HEK293 (cell line): Measurements from ENCODE around the gene OR13G1.

ENCODE experiments used
- CTCF ChIP-seq: fragments of 450-650 bp; formaldehyde crosslinking; IDR thresholded peaks from 2 replicates; pipeline ENCODE4 v1.5.1; 2016; ENCODE audit warnings: missing biosample characterization, missing genetic modification characterization
- EGR2 ChIP-seq: fragments of 450-650 bp; formaldehyde crosslinking; IDR thresholded peaks from 2 replicates; pipeline ENCODE4 v1.5.1; 2016; ENCODE audit warnings: low read depth, missing biosample characterization, missing genetic modification characterization
- HOXC10 ChIP-seq: sonication (generic); formaldehyde crosslinking; IDR thresholded peaks from 2 replicates; pipeline ENCODE4 v1.8.1; 2023; ENCODE audit warnings: mild to moderate bottlenecking, missing genetic modification reagents
- MEIS1 ChIP-seq: sonication (generic); formaldehyde crosslinking; IDR thresholded peaks from 2 replicates; pipeline ENCODE4 v1.8.1; 2022; ENCODE audit warnings: missing genetic modification reagents, mild to moderate bottlenecking, borderline replicate concordance
- ZNF112 ChIP-seq: fragments of 450-650 bp; formaldehyde crosslinking; IDR thresholded peaks from 2 replicates; pipeline ENCODE4 v1.5.0; 2017; ENCODE audit warnings: missing biosample characterization, missing genetic modification characterization
- ZNF146 ChIP-seq: fragments of 450-650 bp; formaldehyde crosslinking; IDR thresholded peaks from 2 replicates; pipeline ENCODE4 v1.5.1; 2016; ENCODE audit warnings: missing biosample characterization, missing genetic modification characterization
- ZNF221 ChIP-seq: fragments of 450-650 bp; formaldehyde crosslinking; IDR thresholded peaks from 2 replicates; pipeline ENCODE4 v1.5.1; 2017; ENCODE audit warnings: missing biosample characterization, missing genetic modification characterization, borderline replicate concordance
- ZNF341 ChIP-seq: fragments of 450-650 bp; formaldehyde crosslinking; IDR thresholded peaks from 2 replicates; pipeline ENCODE4; 2016; ENCODE audit warnings: low read depth, missing biosample characterization, missing genetic modification characterization
- ZNF350 ChIP-seq: fragments of 450-650 bp; formaldehyde crosslinking; IDR thresholded peaks from 2 replicates; pipeline ENCODE4 v1.5.0; 2017; ENCODE audit warnings: missing biosample characterization, mild to moderate bottlenecking, missing genetic modification characterization
- ZNF585B ChIP-seq: fragments of 450-650 bp; formaldehyde crosslinking; IDR thresholded peaks from 2 replicates; pipeline ENCODE4 v1.5.1; 2016; ENCODE audit warnings: missing biosample characterization, missing genetic modification characterization
- ZNF660 ChIP-seq: fragments of 450-650 bp; IDR thresholded peaks from 2 replicates; pipeline ENCODE4 v1.5.1; 2018; ENCODE audit warnings: missing biosample characterization, mild to moderate bottlenecking, missing genetic modification characterization
- ZNF670 ChIP-seq: fragments of 450-650 bp; formaldehyde crosslinking; IDR thresholded peaks from 2 replicates; pipeline ENCODE4 v1.5.1; 2016; ENCODE audit warnings: missing biosample characterization, missing genetic modification characterization, low read depth
- ZNF837 ChIP-seq: fragments of 450-650 bp; formaldehyde crosslinking; IDR thresholded peaks from 2 replicates; pipeline ENCODE4 v1.5.1; 2016; ENCODE audit warnings: missing biosample characterization, missing genetic modification characterization

DNA sequence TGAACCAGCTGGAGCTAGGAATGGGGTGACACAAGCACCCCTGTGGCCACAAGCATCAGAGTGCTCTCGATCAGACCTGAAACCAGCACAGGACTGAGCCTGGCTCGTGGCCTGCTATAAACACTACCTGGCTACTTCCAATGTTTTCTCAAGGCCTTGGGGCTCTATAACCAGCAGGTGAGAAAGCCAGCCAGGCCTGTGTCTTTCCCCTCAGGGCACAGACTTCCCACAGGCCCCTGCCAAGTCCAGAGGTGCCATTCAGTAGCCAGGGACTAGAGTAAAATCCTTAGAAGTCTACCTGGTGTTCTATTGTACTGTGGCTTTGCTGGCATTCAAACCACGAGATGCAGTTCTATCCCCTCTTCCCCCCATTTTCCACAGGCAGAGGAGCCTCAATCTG lies 51.6 kb downstream of the OR13G1 start:
- TF ChIP-seq ZNF350 (tag by site-specific recombination) (no peak), CTCF (tag by site-specific recombination) (no peak), ZNF221 (tag by site-specific recombination) (no peak), ZNF670 (no peak), MEIS1 (CRISPR knock-in tag) (no peak), ZNF341 (tag by site-specific recombination) (no peak), ZNF585B (no peak), ZNF660 (tag by site-specific recombination) (no peak), EGR2 (no peak), HOXC10 (no peak), ZNF112 (no peak), ZNF146 (tag by site-specific recombination) (no peak), ZNF837 (tag by site-specific recombination) (no peak)
